Measurements from ENCODE around the gene UIMC1.

The UIMC1 gene

GRCh38 chr5:176880366-176881020 lies 126.1 kb downstream of the UIMC1 start:
- Histone ChIP-seq H3K9ac (ENCODE audit: low read depth, low read length) (no peak overlapping the region), H3K4me3 (ENCODE audit: low read length) (no peak overlapping the region), H3K9me3 (ENCODE audit: insufficient read depth, low read depth, low read length) (no peaks in the 10 kb centered on the region), H3K27ac (ENCODE audit: low read length) (no peak overlapping the region), H3K36me3 (ENCODE audit: insufficient read depth, low read depth, low read length) (no peaks in the 10 kb centered on the region), H3K27me3 (ENCODE audit: insufficient read depth, low read length) (peaks cover 8% of the 10 kb centered on the region), H3K4me1 (ENCODE audit: insufficient read depth, low read length) (no peaks in the 10 kb centered on the region)

DNA sequence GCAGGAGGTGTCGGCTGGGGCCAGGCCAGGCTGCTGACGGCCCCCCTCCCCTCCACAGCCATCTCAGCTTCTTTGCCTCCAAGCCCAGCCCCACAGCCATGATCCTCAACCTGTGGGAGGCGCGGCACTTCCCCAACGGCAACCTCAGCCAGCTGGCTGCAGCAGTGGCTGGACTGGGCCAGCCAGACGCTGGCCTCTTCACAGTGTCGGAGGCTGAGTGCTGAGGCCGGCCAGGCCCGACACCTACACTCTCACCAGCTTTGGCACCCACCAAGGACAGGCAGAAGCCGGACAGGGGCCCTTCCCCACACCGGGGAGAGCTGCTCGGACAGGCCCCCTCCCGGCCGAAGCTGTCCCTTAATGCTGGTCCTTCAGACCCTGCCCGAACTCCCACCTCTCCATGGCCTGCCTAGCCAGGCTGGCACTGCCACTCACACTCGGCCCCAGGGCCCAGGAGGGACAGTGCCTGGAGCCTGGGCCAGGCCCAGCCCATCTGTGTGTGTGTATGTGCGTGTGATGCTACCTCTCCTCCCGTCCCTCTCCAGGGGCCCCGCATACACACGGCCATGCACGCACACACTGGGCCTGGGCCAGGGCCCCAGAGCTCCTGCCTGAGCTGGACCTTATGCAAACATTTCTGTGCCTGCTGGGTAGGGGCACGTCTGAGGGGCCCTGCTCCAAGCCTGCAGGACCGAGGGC lies 126.8 kb downstream of the UIMC1 start:
- no peaks in the 10 kb centered on the region for H3K36me3 ChIP-seq (ENCODE audit: insufficient read depth, low read depth, low read length)
- no peaks in the 10 kb centered on the region for H3K4me1 ChIP-seq (ENCODE audit: insufficient read depth, low read length)
- H3K9me3 ChIP-seq (ENCODE audit: insufficient read depth, low read depth, low read length) = no peaks in the 10 kb centered on the region
- H3K27me3 ChIP-seq (ENCODE audit: insufficient read depth, low read length) = peaks cover 8% of the 10 kb centered on the region
- H3K27ac ChIP-seq (ENCODE audit: low read length) = no peak overlapping the region
- H3K4me3 ChIP-seq (ENCODE audit: low read length) = no peak overlapping the region
- H3K9ac ChIP-seq (ENCODE audit: low read depth, low read length) = no peak overlapping the region

- H3K4me3 ChIP-seq (ENCODE audit: low read length) = no peak overlapping the region
- H3K9me3 ChIP-seq (ENCODE audit: insufficient read depth, low read depth, low read length) = no peaks in the 10 kb centered on the region
- no peak overlapping the region for H3K9ac ChIP-seq (ENCODE audit: low read depth, low read length)
- H3K27ac ChIP-seq (ENCODE audit: low read length) = no peak overlapping the region
- no peaks in the 10 kb centered on the region for H3K4me1 ChIP-seq (ENCODE audit: insufficient read depth, low read length)
- H3K27me3 ChIP-seq (ENCODE audit: insufficient read depth, low read length) = peaks cover 8% of the 10 kb centered on the region
- no peaks in the 10 kb centered on the region for H3K36me3 ChIP-seq (ENCODE audit: insufficient read depth, low read depth, low read length)
Measured at GRCh38 chr5:176878906-176879662, 127.5 kb downstream of the UIMC1 start.

- no peak overlapping the region for H3K27ac ChIP-seq (ENCODE audit: low read length)
- H3K27me3 ChIP-seq (ENCODE audit: insufficient read depth, low read length) = peaks cover 8% of the 10 kb centered on the region
- H3K9me3 ChIP-seq (ENCODE audit: insufficient read depth, low read depth, low read length) = no peaks in the 10 kb centered on the region
- H3K4me1 ChIP-seq (ENCODE audit: insufficient read depth, low read length) = no peaks in the 10 kb centered on the region
- no peaks in the 10 kb centered on the region for H3K36me3 ChIP-seq (ENCODE audit: insufficient read depth, low read depth, low read length)
- H3K4me3 ChIP-seq (ENCODE audit: low read length) = no peak overlapping the region
- H3K9ac ChIP-seq (ENCODE audit: low read depth, low read length) = no peak overlapping the region
Measured at GRCh38 chr5:176878463-176878862, 128.1 kb downstream of the UIMC1 start.

- H3K4me1 ChIP-seq (ENCODE audit: insufficient read depth, low read length) = no peaks in the 10 kb centered on the region
- H3K9me3 ChIP-seq (ENCODE audit: insufficient read depth, low read depth, low read length) = no peaks in the 10 kb centered on the region
- no peak overlapping the region for H3K9ac ChIP-seq (ENCODE audit: low read depth, low read length)
- H3K4me3 ChIP-seq (ENCODE audit: low read length) = no peak overlapping the region
- H3K27ac ChIP-seq (ENCODE audit: low read length) = no peak overlapping the region
- no peaks in the 10 kb centered on the region for H3K36me3 ChIP-seq (ENCODE audit: insufficient read depth, low read depth, low read length)
- H3K27me3 ChIP-seq (ENCODE audit: insufficient read depth, low read length) = peaks cover 8% of the 10 kb centered on the region
Measured at GRCh38 chr5:176877793-176878331, 128.7 kb downstream of the UIMC1 start.

DNA sequence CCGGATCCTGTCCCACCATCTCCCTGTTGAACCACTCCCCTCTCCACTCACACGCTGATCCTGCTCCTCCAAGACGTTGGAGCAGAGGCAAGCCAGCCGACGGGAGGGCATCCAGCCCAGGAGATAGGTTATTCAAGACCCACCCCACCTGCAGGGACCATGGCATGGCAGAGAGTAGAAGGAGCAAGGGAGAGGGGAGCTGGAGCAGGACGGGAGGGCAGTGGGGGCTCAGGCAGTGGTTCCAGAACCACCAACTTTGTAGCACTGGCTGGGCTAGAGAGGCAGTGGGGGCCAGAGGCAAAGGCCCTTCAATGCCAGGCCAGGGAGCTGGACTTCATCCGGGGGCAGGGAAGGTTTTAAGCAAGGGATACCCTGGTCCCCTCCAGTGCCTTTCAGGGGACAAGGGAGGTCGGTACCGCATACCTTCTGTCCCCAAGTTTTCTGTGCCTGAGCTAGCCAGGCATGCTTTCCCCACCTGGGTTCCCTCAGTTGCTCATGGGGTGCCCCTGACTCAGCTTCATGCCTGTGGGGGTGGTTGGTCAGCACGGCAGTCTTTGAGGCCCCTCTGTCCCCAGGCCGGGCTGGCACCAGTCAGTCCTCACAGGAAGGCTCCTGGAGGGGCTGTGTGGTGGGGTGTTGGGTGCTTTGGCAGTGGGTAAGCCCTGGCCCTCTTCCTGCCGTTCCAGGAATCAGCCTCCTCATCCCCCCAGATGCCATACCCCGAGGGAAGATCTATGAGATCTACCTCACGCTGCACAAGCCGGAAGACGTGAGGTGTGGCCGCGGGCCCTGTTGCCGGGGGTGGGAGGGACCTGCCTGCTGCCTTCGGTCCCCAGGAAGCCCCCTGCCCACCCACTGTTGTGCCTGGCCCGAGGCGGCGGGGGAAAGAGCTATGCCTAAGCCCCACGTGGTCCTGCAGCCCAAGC lies 129.8 kb downstream of the UIMC1 start:
- Histone ChIP-seq H3K4me1 (ENCODE audit: insufficient read depth, low read length) (no peaks in the 10 kb centered on the region), H3K9ac (ENCODE audit: low read depth, low read length) (no peak overlapping the region), H3K4me3 (ENCODE audit: low read length) (no peak overlapping the region), H3K9me3 (ENCODE audit: insufficient read depth, low read depth, low read length) (no peaks in the 10 kb centered on the region), H3K27me3 (ENCODE audit: insufficient read depth, low read length) (peaks cover 8% of the 10 kb centered on the region), H3K36me3 (ENCODE audit: insufficient read depth, low read depth, low read length) (no peaks in the 10 kb centered on the region), H3K27ac (ENCODE audit: low read length) (no peak overlapping the region)

DNA sequence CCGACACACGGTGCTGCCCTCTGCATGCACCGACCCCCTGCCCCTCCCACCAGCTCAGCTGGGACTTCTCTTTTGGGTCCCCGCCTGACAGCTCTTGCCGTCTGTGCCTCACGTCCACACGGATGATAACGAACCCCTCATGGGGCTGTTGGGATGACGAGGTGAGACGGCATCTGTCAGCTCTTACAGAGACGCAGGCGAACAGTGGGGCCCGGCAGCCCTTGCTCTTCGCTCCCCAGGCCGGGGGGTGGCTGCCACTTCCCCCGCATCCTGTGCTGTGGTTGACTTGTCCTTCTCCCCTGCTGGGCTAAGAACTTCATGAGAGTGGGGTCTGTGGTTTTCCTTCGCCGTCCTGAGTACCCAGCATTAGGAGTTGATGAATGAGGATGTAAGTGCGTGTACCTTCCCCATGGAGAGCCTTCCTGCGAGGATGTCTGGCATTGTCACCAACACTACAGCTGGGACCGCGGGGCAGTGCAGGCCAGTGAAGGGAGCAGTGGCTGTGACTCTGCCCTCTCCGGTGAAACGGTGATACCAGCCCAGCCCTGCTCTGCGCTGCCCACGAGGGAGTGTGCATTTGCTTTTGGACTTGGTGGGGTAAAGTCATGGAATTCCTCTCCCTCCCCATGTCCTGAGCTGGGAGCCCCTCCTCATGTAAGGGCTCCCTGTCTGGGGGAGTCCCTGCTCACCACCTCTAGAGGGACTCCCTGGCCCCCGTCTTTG lies 130.6 kb downstream of the UIMC1 start:
- Histone ChIP-seq H3K4me1 (ENCODE audit: insufficient read depth, low read length) (no peaks in the 10 kb centered on the region), H3K9me3 (ENCODE audit: insufficient read depth, low read depth, low read length) (no peaks in the 10 kb centered on the region), H3K36me3 (ENCODE audit: insufficient read depth, low read depth, low read length) (no peaks in the 10 kb centered on the region), H3K4me3 (ENCODE audit: low read length) (no peak overlapping the region), H3K27me3 (ENCODE audit: insufficient read depth, low read length) (peaks cover 8% of the 10 kb centered on the region), H3K9ac (ENCODE audit: low read depth, low read length) (no peak overlapping the region), H3K27ac (ENCODE audit: low read length) (no peak overlapping the region)

DNA sequence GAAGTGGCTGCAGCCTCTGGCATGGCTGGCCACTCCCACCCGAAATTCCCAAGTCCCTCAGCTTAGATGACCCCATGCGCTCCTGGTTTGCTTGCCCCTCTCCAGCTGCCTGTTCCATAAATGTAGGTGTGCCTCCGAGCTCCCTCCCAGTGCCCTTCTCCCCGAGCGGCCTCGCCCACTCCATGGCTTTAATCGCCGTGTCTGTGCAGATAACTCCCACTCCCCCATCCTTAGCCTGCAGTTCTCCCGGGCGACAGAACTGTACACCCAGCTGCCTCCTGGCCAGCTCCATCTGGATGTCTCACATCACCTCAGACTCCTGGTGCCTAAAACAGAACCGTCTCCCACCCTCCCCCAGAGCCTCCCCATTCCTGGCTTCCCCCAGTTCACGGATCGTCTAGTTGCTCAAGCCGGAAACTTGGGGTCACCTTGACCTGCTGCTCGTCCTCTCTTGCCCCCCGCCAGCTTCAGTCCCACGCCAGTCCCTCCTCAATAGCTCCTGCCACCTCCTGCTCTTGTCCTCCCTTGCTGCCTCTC lies 131.5 kb downstream of the UIMC1 start:
- Histone ChIP-seq H3K9me3 (ENCODE audit: insufficient read depth, low read depth, low read length) (no peaks in the 10 kb centered on the region), H3K4me1 (ENCODE audit: insufficient read depth, low read length) (no peaks in the 10 kb centered on the region), H3K27ac (ENCODE audit: low read length) (no peak overlapping the region), H3K4me3 (ENCODE audit: low read length) (no peak overlapping the region), H3K27me3 (ENCODE audit: insufficient read depth, low read length) (peaks cover 8% of the 10 kb centered on the region), H3K36me3 (ENCODE audit: insufficient read depth, low read depth, low read length) (no peaks in the 10 kb centered on the region), H3K9ac (ENCODE audit: low read depth, low read length) (no peak overlapping the region)

DNA sequence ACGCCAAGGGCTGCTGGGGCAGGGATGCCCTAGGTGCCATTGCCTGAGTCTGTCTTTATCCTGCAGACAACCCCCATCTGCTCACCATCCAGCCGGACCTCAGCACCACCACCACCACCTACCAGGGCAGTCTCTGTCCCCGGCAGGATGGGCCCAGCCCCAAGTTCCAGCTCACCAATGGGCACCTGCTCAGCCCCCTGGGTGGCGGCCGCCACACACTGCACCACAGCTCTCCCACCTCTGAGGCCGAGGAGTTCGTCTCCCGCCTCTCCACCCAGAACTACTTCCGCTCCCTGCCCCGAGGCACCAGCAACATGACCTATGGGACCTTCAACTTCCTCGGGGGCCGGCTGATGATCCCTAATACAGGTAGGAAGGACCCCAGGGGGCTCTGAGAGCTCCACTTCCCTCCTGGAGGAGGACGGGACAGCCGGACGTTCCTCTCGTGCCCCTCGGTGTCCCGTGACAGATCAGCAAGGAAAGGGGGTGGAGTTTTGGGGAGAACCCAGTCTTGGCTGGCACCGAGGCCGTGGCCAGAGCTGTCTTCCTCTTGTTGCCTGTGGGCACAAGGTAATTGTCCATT lies 132.3 kb downstream of the UIMC1 start:
- Histone ChIP-seq H3K9ac (ENCODE audit: low read depth, low read length) (no peak overlapping the region), H3K4me3 (ENCODE audit: low read length) (no peak overlapping the region), H3K4me1 (ENCODE audit: insufficient read depth, low read length) (no peaks in the 10 kb centered on the region), H3K36me3 (ENCODE audit: insufficient read depth, low read depth, low read length) (no peaks in the 10 kb centered on the region), H3K9me3 (ENCODE audit: insufficient read depth, low read depth, low read length) (no peaks in the 10 kb centered on the region), H3K27ac (ENCODE audit: low read length) (no peak overlapping the region), H3K27me3 (ENCODE audit: insufficient read depth, low read length) (peaks cover 8% of the 10 kb centered on the region)

DNA sequence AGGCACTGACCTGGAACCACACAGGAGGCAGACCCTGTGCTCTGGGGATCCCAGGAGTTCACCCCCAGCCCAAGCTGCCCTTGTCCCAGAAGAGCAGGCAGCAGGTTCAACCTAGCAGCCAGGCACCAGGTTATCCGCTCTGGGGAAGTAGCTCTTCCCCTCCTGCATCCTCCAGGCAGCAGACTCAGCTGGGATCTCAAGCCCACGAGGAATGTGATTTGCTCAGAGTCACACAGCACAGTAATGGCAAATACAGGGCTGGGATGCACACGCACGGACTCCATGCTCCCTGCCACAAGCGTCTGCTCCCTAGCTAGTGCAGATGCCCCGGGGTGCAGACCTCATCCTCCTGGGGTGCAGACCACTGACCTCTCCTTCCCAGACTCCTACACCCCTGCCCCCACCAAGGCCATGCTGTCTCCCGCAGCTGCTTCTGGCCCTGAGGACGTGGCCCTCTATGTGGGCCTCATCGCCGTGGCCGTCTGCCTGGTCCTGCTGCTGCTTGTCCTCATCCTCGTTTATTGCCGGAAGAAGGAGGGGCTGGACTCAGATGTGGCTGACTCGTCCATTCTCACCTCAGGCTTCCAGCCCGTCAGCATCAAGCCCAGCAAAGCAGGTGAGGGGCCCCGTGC lies 132.9 kb downstream of the UIMC1 start:
- peaks cover 8% of the 10 kb centered on the region for H3K27me3 ChIP-seq (ENCODE audit: insufficient read depth, low read length)

More for the DNA sequence above, 132.9 kb downstream of the UIMC1 start:
- no peak overlapping the region for H3K4me3 ChIP-seq (ENCODE audit: low read length)
- no peak overlapping the region for H3K9ac ChIP-seq (ENCODE audit: low read depth, low read length)
- H3K9me3 ChIP-seq (ENCODE audit: insufficient read depth, low read depth, low read length) = no peaks in the 10 kb centered on the region
- no peaks in the 10 kb centered on the region for H3K4me1 ChIP-seq (ENCODE audit: insufficient read depth, low read length)
- no peaks in the 10 kb centered on the region for H3K36me3 ChIP-seq (ENCODE audit: insufficient read depth, low read depth, low read length)
- H3K27ac ChIP-seq (ENCODE audit: low read length) = no peak overlapping the region
